GM23338 (cell line): ENCODE results near the gene APBA1.

Experiments
- CREB1 ChIP-seq: fragments of 250-450 bp; sonication (Bioruptor Pico); IDR thresholded peaks from 2 replicates; pipeline ENCODE4 v1.5.0; 2020; ENCODE audit warnings: low read depth, mild to moderate bottlenecking, moderate library complexity
- CTCF ChIP-seq, 2 experiments: fragments of 200-600 bp in 1 of 2; sonication (generic) in 1 of 2; conservative IDR thresholded peaks; 2 replicates each; pipeline versions ENCODE4 v1.5.1 to v1.6.1; 2016 to 2017; ENCODE audit warnings: antibody characterized with exemption in 2 of 2, low read depth in 2 of 2, mild to moderate bottlenecking in 2 of 2, moderate library complexity in 1 of 2
- EZH2 ChIP-seq: fragments of 200-600 bp; sonication (generic); IDR thresholded peaks from one replicate; pipeline ENCODE4 v1.8.0; 2017; ENCODE audit warnings: antibody characterized with exemption, mild to moderate bottlenecking, low read depth; ENCODE audit not compliant: unreplicated experiment
- EZH2phosphoT487 ChIP-seq: fragments of 200-600 bp; sonication (generic); IDR thresholded peaks from one replicate; pipeline ENCODE4 v1.8.1; 2018; ENCODE audit warnings: antibody characterized with exemption; ENCODE audit not compliant: unreplicated experiment
- NANOG ChIP-seq: IDR thresholded peaks from 2 replicates; pipeline ENCODE4 v1.6.1; 2016; ENCODE audit warnings: antibody characterized with exemption, borderline replicate concordance
- POLR2AphosphoS5 ChIP-seq: IDR thresholded peaks from 2 replicates; pipeline ENCODE4 v1.6.1; 2016; ENCODE audit warnings: antibody characterized with exemption, low read depth
- STAT1 ChIP-seq: IDR thresholded peaks from one replicate; pipeline ENCODE4 v1.6.1; 2016; ENCODE audit warnings: antibody characterized with exemption; ENCODE audit not compliant: unreplicated experiment
- ZNF331 ChIP-seq: fragments of 250-450 bp; sonication (Bioruptor Pico); IDR thresholded peaks from 2 replicates; pipeline ENCODE4 v1.5.0; 2020; ENCODE audit warnings: low read depth, mild to moderate bottlenecking, moderate library complexity

DNA sequence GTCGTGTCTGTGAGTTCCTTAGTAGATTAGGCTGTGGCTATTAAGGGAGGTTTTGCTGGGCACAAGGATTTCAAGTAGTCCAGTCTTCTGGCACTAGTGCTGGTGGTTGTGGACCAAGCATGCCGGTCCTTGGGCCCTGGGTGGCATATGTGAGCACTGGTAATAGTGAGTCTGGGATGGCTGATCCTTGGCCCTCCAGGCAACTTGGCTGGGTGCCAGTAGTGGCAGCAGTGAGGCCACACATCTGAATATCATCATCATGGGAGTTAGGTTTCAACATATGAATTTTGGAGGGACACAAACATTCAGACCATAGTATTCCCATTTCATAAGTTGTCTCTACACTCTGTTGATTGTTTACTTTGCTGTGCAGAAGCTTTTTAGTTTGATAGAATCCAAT is 25.3 kb upstream of the APBA1 start:
- no peak for TF ChIP-seq NANOG
- no peak for TF ChIP-seq EZH2
- no peak for TF ChIP-seq CTCF (conservative IDR thresholded peaks at IDR 0.05; ENCODE audit: low read depth in 2 of 2)
- TF ChIP-seq POLR2AphosphoS5: no peak
- TF ChIP-seq EZH2phosphoT487: no peak
- no peak for TF ChIP-seq ZNF331 (CRISPR knock-in tag)
- TF ChIP-seq STAT1: no peak
- no peak for TF ChIP-seq CREB1
